Measurements from ENCODE around the gene AKR1C4.

GRCh38 chr10:5229019-5229418, 32.4 kb downstream of the AKR1C4 start:
- TF ChIP-seq EZH2phosphoT487 (IDR thresholded peaks at IDR 0.05; ENCODE audit: low read depth, severe bottlenecking, unreplicated experiment): no peak
- no peak for TF ChIP-seq CTCF (IDR thresholded peaks at IDR 0.05; ENCODE audit: poor library complexity)

Measured in hepatocyte (in vitro differentiated cells).